Uterus (tissue), 2 donors: ENCODE data around the gene NOTCH4.

ENCODE experiments used
- POLR2A ChIP-seq, 2 donors: fragments of 450-650 bp; IDR thresholded peaks; one replicate each; pipeline ENCODE4 v1.6.1; 2016; ENCODE audit warnings: antibody characterized with exemption in 2 of 2, mild to moderate bottlenecking in 1 of 2, moderate library complexity in 1 of 2
- TF ChIP-seq, protein P1 (sequence below), 4 experiments: fragments of 200-600 bp in 2 of 4; fragments of 450-650 bp in 2 of 4; sonication (generic) in 2 of 4; IDR thresholded peaks; one replicate each; pipeline ENCODE4 v1.5.1; 2016 to 2019; ENCODE audit warnings: antibody characterized with exemption in 4 of 4, mild to moderate bottlenecking in 2 of 4, moderate library complexity in 1 of 4

DNA sequence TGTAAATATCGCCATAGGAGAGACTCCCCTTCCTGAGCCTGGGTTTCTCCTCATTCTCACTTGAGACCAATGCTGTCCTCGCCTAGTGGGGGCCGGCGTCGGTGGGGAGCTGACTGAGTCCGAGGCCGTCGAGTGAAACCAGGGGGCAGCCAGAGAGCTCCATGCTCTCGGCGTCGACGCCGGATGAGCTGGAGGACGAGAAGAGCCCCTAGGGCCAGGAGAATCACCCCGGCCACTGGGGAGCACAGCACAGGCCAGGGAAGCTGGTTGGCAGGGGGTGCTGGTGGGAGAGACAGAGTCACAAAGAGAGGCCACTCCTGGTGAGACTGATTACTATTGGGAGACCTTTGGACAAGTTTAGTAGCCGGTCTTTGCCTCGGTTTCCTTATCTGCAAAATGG is 25.0 kb downstream of the NOTCH4 start:
- TF ChIP-seq, protein P1, sequence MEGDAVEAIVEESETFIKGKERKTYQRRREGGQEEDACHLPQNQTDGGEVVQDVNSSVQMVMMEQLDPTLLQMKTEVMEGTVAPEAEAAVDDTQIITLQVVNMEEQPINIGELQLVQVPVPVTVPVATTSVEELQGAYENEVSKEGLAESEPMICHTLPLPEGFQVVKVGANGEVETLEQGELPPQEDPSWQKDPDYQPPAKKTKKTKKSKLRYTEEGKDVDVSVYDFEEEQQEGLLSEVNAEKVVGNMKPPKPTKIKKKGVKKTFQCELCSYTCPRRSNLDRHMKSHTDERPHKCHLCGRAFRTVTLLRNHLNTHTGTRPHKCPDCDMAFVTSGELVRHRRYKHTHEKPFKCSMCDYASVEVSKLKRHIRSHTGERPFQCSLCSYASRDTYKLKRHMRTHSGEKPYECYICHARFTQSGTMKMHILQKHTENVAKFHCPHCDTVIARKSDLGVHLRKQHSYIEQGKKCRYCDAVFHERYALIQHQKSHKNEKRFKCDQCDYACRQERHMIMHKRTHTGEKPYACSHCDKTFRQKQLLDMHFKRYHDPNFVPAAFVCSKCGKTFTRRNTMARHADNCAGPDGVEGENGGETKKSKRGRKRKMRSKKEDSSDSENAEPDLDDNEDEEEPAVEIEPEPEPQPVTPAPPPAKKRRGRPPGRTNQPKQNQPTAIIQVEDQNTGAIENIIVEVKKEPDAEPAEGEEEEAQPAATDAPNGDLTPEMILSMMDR (IDR thresholded peaks at IDR 0.05): no peak
- no peak for TF ChIP-seq POLR2A (IDR thresholded peaks at IDR 0.05)
